Mesenchymal stem cell (in vitro differentiated cells and primary cell): ENCODE measurements around the gene PMAIP1.

Experiments used
- DNase-seq: peaks from one replicate; pipeline ENCODE4 v3.0.0-alpha.2; 2013
- H2AFZ ChIP-seq: one replicate; pipeline ENCODE4 v1.6.1; 2013; ENCODE audit warnings: low read depth, mild to moderate bottlenecking, control low read depth, inconsistent platforms, low read length, moderate library complexity
- H2AK5ac ChIP-seq: 2 replicates; pipeline ENCODE4 v1.6.1; 2013; ENCODE audit warnings: low read length, moderate library complexity, mild to moderate bottlenecking, inconsistent platforms; ENCODE audit not compliant: severe bottlenecking
- H2BK120ac ChIP-seq: one replicate; pipeline ENCODE4 v1.6.1; 2013; ENCODE audit warnings: low read depth, mild to moderate bottlenecking, inconsistent platforms, low read length, moderate library complexity
- H2BK12ac ChIP-seq, 2 experiments: one replicate each; pipeline ENCODE4 v1.6.1; 2013; ENCODE audit warnings: inconsistent platforms in 2 of 2, low read length in 2 of 2, mild to moderate bottlenecking in 2 of 2, moderate library complexity in 2 of 2, control low read depth in 1 of 2
- H2BK15ac ChIP-seq: one replicate; pipeline ENCODE4 v1.6.1; 2013; ENCODE audit warnings: mild to moderate bottlenecking, low read depth, inconsistent platforms; ENCODE audit not compliant: poor library complexity, severe bottlenecking
- H2BK5ac ChIP-seq: 2 replicates; pipeline ENCODE4 v1.6.1; 2013; ENCODE audit warnings: low read depth, mild to moderate bottlenecking, low read length, control low read depth, inconsistent platforms; ENCODE audit not compliant: poor library complexity, severe bottlenecking
- H3K14ac ChIP-seq, 2 experiments: one replicate each; pipeline ENCODE4 v1.6.1; 2013; ENCODE audit warnings: inconsistent platforms in 2 of 2, low read length in 2 of 2, control low read depth in 1 of 2, mild to moderate bottlenecking in 1 of 2, moderate library complexity in 1 of 2
- H3K18ac ChIP-seq, 2 experiments: one replicate each; pipeline ENCODE4 v1.6.1; 2013; ENCODE audit warnings: inconsistent platforms in 2 of 2, low read length in 2 of 2, control low read depth in 1 of 2, low read depth in 1 of 2, mild to moderate bottlenecking in 1 of 2
- H3K23ac ChIP-seq, 2 experiments: one replicate each; pipeline ENCODE4 v1.6.1; 2013; ENCODE audit warnings: inconsistent platforms in 2 of 2, low read length in 2 of 2, mild to moderate bottlenecking in 2 of 2, moderate library complexity in 2 of 2, control low read depth in 1 of 2
- H3K27ac ChIP-seq: 2 replicates; pipeline ENCODE4 v1.5.1; 2013; ENCODE audit warnings: mild to moderate bottlenecking, moderate library complexity, low read length, control low read depth, inconsistent platforms; ENCODE audit not compliant: poor library complexity, severe bottlenecking
- H3K27me3 ChIP-seq, 2 experiments: 2 replicates each; pipeline versions ENCODE4 v1.6.1 to v1.7.0; 2013; ENCODE audit warnings: low read length in 2 of 2, mild to moderate bottlenecking in 2 of 2, moderate library complexity in 2 of 2, control low read depth in 1 of 2, inconsistent platforms in 1 of 2; ENCODE audit not compliant: control insufficient read depth in 1 of 2, insufficient read depth in 1 of 2
- H3K36me3 ChIP-seq, 2 experiments: 2 replicates each; pipeline versions ENCODE4 v1.6.1 to v1.7.0; 2013; ENCODE audit warnings: low read length in 2 of 2, control low read depth in 1 of 2, inconsistent platforms in 1 of 2, low read depth in 1 of 2, mild to moderate bottlenecking in 1 of 2; ENCODE audit not compliant: insufficient read depth in 2 of 2, control insufficient read depth in 1 of 2
- H3K4ac ChIP-seq, 2 experiments: one replicate each; pipeline ENCODE4 v1.6.1; 2013; ENCODE audit warnings: inconsistent platforms in 2 of 2, low read length in 2 of 2, mild to moderate bottlenecking in 2 of 2, moderate library complexity in 2 of 2, control low read depth in 1 of 2, low read depth in 1 of 2
- H3K4me1 ChIP-seq: 2 replicates; pipeline ENCODE4 v1.6.1; 2013; ENCODE audit warnings: low read depth, low read length, control low read depth; ENCODE audit not compliant: control insufficient read depth, insufficient read depth
- H3K4me2 ChIP-seq: 2 replicates; pipeline ENCODE4 v1.6.1; 2013; ENCODE audit warnings: low read length, mild to moderate bottlenecking, inconsistent platforms; ENCODE audit not compliant: poor library complexity, severe bottlenecking
- H3K4me3 ChIP-seq, 2 experiments: 2 replicates each; pipeline versions ENCODE4 v1.5.1 to v1.7.0; 2013; ENCODE audit warnings: low read length in 2 of 2, mild to moderate bottlenecking in 2 of 2, control low read depth in 1 of 2, low read depth in 1 of 2; ENCODE audit not compliant: insufficient read depth in 1 of 2
- H3K79me1 ChIP-seq: replicated peaks from 2 replicates; pipeline ENCODE4 v1.6.1; 2013; ENCODE audit warnings: mild to moderate bottlenecking, control low read depth, low read length, inconsistent platforms; ENCODE audit not compliant: poor library complexity, severe bottlenecking
- H3K9ac ChIP-seq: 2 replicates; pipeline ENCODE4 v1.7.0; 2013; ENCODE audit warnings: mild to moderate bottlenecking, low read length, moderate library complexity
- H3K9me3 ChIP-seq: 2 replicates; pipeline ENCODE4 v1.7.0; 2013; ENCODE audit warnings: mild to moderate bottlenecking, low read length; ENCODE audit not compliant: control insufficient read depth
- H4K8ac ChIP-seq: one replicate; pipeline ENCODE4 v1.6.1; 2013; ENCODE audit warnings: inconsistent platforms, mild to moderate bottlenecking, low read length, moderate library complexity
- H4K91ac ChIP-seq: one replicate; pipeline ENCODE4 v1.6.1; 2013; ENCODE audit warnings: mild to moderate bottlenecking, low read length, inconsistent platforms
- WGBS: methylation state at CpG from one replicate; pipeline ENCODE4 v1.1.7; 2013; ENCODE audit warnings: mixed read lengths; 5-methylcytosine and 5-hydroxymethylcytosine counted together

The PMAIP1 gene

DNA sequence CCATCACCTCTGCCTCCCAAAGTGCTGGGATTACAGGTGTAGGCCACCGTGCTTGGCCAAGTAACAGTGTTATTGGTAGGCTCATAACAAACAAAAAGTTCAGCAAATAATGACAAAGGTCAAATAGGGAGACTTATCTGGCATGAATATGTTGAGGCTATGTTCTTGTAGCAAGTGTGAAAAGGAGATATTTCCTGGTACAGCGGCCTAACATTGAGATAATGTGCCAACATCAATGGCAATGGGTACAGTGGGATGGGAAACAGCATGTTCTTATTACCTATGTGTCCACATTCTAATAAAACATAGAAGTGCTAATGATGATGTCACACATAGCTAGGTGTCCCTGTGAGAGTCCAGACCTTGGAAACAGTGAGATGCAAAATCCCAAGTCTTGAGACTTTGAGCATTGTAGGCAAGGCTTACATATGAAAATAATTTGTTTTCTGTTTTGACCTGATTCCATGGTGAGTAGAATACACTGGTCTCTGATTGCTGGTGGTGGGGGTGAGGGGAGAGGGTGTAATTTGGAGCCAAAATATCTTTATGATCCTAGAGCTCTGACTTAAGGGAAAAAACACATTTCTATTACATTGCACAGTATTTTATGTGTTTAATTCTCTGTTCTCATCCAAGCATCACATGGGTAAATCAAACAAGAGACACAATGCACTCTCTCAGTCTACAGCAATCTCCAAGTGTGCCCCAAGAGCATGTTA, 33.1 kb upstream of the PMAIP1 start:
- H3K4me2 ChIP-seq: no peak overlapping the region
- peak overlapping the region in 1 of 2 experiments; percentile 6 for H3K18ac ChIP-seq
- no peaks in the 10 kb centered on the region for H3K9me3 ChIP-seq
- no peak for DNase-seq
- no peak overlapping the region for H3K9ac ChIP-seq
- H4K8ac ChIP-seq: no peak overlapping the region
- H2AFZ ChIP-seq: no peak overlapping the region
- no peaks in the 10 kb centered on the region for H3K4me1 ChIP-seq
- H3K36me3 ChIP-seq: no peaks in the 10 kb centered on the region
- H3K23ac ChIP-seq: no peak overlapping the region
- no peak overlapping the region for H4K91ac ChIP-seq
- no peak overlapping the region for H3K27ac ChIP-seq
- H3K27me3 ChIP-seq: peaks cover 0 to 15% of the 10 kb centered on the region in 2 experiments
- WGBS: 89% methylated on average over 2 of the region's 2 CpGs
- H3K4me3 ChIP-seq: no peak overlapping the region
- no peak overlapping the region for H3K4ac ChIP-seq
- no peak overlapping the region for H2BK12ac ChIP-seq
- no peak overlapping the region for H2BK5ac ChIP-seq
- H2BK120ac ChIP-seq: no peak overlapping the region
- H3K14ac ChIP-seq: peak overlapping the region in 1 of 2 experiments; percentile 33
- no peaks in the 10 kb centered on the region for H3K79me1 ChIP-seq
- H2BK15ac ChIP-seq: no peak overlapping the region
- no peak overlapping the region for H2AK5ac ChIP-seq

DNA sequence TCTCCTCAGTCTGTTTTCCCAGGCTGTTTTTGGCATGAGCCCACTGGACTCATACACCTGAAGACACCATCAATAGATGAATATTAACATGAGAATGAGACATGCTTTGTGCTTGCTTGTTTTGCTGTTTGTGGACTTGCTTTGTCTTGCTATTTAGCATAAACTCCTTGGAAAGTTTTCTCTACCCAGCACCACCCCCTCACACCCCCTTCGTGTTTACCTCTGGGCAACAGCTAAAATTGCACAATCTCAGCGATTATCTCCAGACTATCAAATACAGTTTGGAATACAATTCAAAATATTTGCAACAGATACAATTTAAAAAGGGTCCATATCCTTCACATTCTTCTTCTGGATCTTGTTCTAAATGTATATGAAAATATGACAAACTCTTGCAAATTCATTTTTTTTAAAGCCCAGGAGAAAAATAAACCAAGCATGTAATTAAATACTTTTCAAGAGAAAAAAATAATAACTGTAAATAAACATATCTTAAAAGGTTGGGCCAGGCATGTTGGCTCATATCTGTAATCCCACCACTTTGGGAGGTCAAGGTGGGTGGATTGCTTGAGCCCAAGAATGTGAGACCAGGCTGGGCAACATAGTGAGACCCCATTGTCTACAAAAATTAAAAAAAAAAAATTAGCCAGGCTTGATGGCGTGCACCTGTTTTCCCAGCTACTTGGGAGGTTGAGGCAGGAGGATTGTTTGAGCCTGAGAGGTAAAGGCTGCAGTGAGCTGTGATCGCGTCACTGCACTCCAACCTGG, 32.3 kb upstream of the PMAIP1 start:
- Histone ChIP-seq H3K18ac (no peak overlapping the region), H3K23ac (no peak overlapping the region), H2BK12ac (no peak overlapping the region), H3K27me3 (peaks cover 0 to 10% of the 10 kb centered on the region in 2 experiments), H3K9me3 (no peaks in the 10 kb centered on the region), H2BK5ac (no peak overlapping the region), H3K4me2 (no peak overlapping the region), H3K4me3 (no peak overlapping the region), H4K8ac (no peak overlapping the region), H3K27ac (no peak overlapping the region), H2AK5ac (no peak overlapping the region), H2AFZ (no peak overlapping the region), H3K79me1 (no peaks in the 10 kb centered on the region), H3K4ac (no peak overlapping the region), H3K14ac (no peak overlapping the region), H2BK120ac (no peak overlapping the region), H3K4me1 (peaks cover 3% of the 10 kb centered on the region), H3K36me3 (no peaks in the 10 kb centered on the region), H3K9ac (no peak overlapping the region), H2BK15ac (no peak overlapping the region), H4K91ac (no peak overlapping the region)
- DNase-seq: no peak
- 59% methylated on average over 3 of the region's 5 CpGs for WGBS

DNA sequence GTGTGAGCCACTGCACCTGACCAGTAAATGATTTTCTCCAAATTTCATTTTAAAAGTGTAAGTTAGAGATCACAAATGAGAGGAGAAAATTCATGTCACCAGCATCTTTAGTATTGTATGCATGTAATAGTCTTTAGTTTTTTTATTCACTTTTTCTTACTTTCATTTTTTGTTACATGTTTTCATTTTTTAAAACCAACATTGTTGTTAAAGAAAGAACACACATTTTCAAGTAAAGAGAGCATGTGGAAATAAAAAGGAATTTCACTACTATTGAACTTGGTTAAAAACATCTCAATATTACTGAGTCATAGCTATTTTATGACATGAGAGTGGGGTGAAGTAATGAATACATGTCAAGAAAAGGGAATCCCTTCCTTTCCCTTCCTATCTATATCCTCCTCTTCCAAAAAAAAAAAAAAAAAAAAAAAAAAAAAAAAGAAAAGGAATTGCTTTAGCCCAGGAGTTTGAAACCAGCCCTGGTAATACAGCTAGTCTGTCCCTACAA, 29.1 kb upstream of the PMAIP1 start:
- no peak overlapping the region for H2BK120ac ChIP-seq
- H4K8ac ChIP-seq: no peak overlapping the region
- no peak overlapping the region for H3K9ac ChIP-seq
- H2BK15ac ChIP-seq: no peak overlapping the region
- no peaks in the 10 kb centered on the region for H3K9me3 ChIP-seq
- no peak overlapping the region for H2BK12ac ChIP-seq
- no peak overlapping the region for H2AFZ ChIP-seq
- H3K79me1 ChIP-seq: no peaks in the 10 kb centered on the region
- no peak for DNase-seq
- no peak overlapping the region for H3K4me3 ChIP-seq
- H2BK5ac ChIP-seq: no peak overlapping the region
- peaks cover 7% of the 10 kb centered on the region for H3K4me1 ChIP-seq
- H3K27me3 ChIP-seq: no peaks in the 10 kb centered on the region
- H3K4me2 ChIP-seq: no peak overlapping the region
- H4K91ac ChIP-seq: no peak overlapping the region
- no peak overlapping the region for H3K4ac ChIP-seq
- H3K27ac ChIP-seq: no peak overlapping the region
- no peaks in the 10 kb centered on the region for H3K36me3 ChIP-seq
- no peak overlapping the region for H3K14ac ChIP-seq
- H2AK5ac ChIP-seq: no peak overlapping the region
- H3K23ac ChIP-seq: no peak overlapping the region
- no peak overlapping the region for H3K18ac ChIP-seq

DNA sequence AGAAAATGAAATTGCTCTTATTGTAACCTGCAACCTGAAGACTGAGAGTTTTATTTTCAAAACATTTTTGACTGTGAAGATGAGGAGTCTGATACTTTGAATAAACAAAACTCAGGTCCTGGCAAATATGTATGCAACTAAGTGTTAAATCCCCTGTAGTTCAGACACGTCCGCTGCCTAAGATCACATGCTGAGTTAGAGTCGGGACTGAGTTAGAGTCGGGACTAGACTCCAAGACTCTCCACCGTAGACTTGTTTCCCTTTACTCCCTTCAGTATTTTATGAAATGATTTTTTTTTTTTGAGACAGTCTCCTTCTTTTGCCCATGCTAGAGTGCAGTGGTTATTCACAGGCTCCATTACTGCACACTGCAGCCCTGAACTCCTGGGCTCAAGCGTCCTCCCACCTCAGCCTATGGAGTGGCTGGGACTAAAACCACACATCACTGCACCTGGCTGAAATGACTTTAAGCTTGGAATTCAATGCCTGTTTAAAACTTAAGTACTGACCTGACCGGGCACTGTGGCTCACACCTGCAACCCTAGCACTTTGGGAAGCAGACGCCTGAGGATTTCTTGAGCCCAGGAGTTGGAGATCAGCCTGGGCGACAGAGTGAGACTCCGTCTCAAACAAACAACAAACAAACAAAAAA, 28.0 kb upstream of the PMAIP1 start:
- no peak overlapping the region for H3K4me3 ChIP-seq
- DNase-seq: no peak
- H3K18ac ChIP-seq: peak overlapping the region in 1 of 2 experiments; percentile 37
- H3K23ac ChIP-seq: no peak overlapping the region
- no peak overlapping the region for H2AK5ac ChIP-seq
- peak overlapping the region; percentile 10 to 63 for H2BK12ac ChIP-seq
- WGBS: 78% methylated on average over 8 of the region's 10 CpGs
- no peak overlapping the region for H2AFZ ChIP-seq
- H3K27ac ChIP-seq: no peak overlapping the region
- H3K36me3 ChIP-seq: no peaks in the 10 kb centered on the region
- H2BK5ac ChIP-seq: no peak overlapping the region
- H3K79me1 ChIP-seq: no peaks in the 10 kb centered on the region
- no peak overlapping the region for H2BK15ac ChIP-seq
- H3K9me3 ChIP-seq: no peaks in the 10 kb centered on the region
- H3K4me2 ChIP-seq: no peak overlapping the region
- peak overlapping the region in 1 of 2 experiments; percentile 17 for H3K4ac ChIP-seq
- peak overlapping the region; percentile 83 for H2BK120ac ChIP-seq
- no peak overlapping the region for H3K9ac ChIP-seq
- H3K27me3 ChIP-seq: no peaks in the 10 kb centered on the region
- H3K14ac ChIP-seq: no peak overlapping the region
- no peak overlapping the region for H4K91ac ChIP-seq
- H3K4me1 ChIP-seq: peaks cover 7% of the 10 kb centered on the region
- H4K8ac ChIP-seq: no peak overlapping the region
